K562 (cell line): Measurements from ENCODE around the gene EAPP. TPM values are rescaled to one million over a fixed set of nuclear protein-coding genes. Genes with fewer than 3 reads are reported as not detected.

Experiments
- ZNF165 ChIP-seq: fragments of 250-450 bp; sonication (Bioruptor Pico); IDR thresholded peaks from 2 replicates; pipeline ENCODE4 v1.4.0; 2020; ENCODE audit warnings: borderline replicate concordance
- polyA plus RNA-seq, 8 experiments: library from polyadenylated mRNA; depleted of rRNA in 4 of 8; stranded (reverse) in 5 of 8; unstranded in 3 of 8; fragments of >200 nt; fragmentation: Nextera tagmentation in 2 of 8; fragmentation: Illumina TruSeq in 1 of 8; extraction: Ambion mirVana in 2 of 8; extraction: Trizol in 1 of 8; gene quantifications; 2 replicates each; pipeline versions ENCODE4 v1.2.1 to v1.2.3, GENCODE V29; 2011 to 2014; ENCODE audit warnings: inconsistent platforms in 1 of 8, missing spikeins in 1 of 8
- total RNA-seq, 7 experiments: library from RNA; depleted of rRNA in 6 of 7; stranded (reverse); fragments of >200 nt in 6 of 7; fragmentation: Illumina TruSeq in 2 of 7; extraction: Trizol in 2 of 7; gene quantifications; 2 replicates each; pipeline versions ENCODE4 v1.2.1 to v1.2.3, GENCODE V29; 2011 to 2021; ENCODE audit warnings: low replicate concordance in 1 of 7
- TF ChIP-seq, protein P1 (sequence below): fragments of 250-450 bp; sonication (Bioruptor Pico); IDR thresholded peaks from 2 replicates; pipeline ENCODE4 v1.8.0; 2022; ENCODE audit warnings: moderate library complexity, mild to moderate bottlenecking, inconsistent platforms
- TF ChIP-seq, protein P2 (sequence below): fragments of 250-450 bp; sonication (Bioruptor Pico); IDR thresholded peaks from 2 replicates; pipeline ENCODE4 v1.5.0; 2020; ENCODE audit warnings: mild to moderate bottlenecking
- TF ChIP-seq, protein P3 (sequence below): sonication (generic); formaldehyde crosslinking; IDR thresholded peaks from 2 replicates; pipeline ENCODE4 v1.8.1; 2023; ENCODE audit warnings: mild to moderate bottlenecking, missing genetic modification reagents
- TF ChIP-seq, protein P4 (sequence below): fragments of 250-450 bp; sonication (Bioruptor Pico); IDR thresholded peaks from 2 replicates; pipeline ENCODE4 v1.9.0; 2021; ENCODE audit warnings: mild to moderate bottlenecking
- TF ChIP-seq, protein P5 (sequence below): fragments of 250-450 bp; sonication (Bioruptor Pico); IDR thresholded peaks from 2 replicates; pipeline ENCODE4 v1.5.0; 2020; ENCODE audit warnings: mild to moderate bottlenecking, borderline replicate concordance

The EAPP gene
- total and polyA plus RNA-seq, 9 of the 15 experiments (the other 6 are each of a cell fraction or from before 2014, with no cell fraction given), result 19.0 to 67.6 (median 30.3) TPM

DNA sequence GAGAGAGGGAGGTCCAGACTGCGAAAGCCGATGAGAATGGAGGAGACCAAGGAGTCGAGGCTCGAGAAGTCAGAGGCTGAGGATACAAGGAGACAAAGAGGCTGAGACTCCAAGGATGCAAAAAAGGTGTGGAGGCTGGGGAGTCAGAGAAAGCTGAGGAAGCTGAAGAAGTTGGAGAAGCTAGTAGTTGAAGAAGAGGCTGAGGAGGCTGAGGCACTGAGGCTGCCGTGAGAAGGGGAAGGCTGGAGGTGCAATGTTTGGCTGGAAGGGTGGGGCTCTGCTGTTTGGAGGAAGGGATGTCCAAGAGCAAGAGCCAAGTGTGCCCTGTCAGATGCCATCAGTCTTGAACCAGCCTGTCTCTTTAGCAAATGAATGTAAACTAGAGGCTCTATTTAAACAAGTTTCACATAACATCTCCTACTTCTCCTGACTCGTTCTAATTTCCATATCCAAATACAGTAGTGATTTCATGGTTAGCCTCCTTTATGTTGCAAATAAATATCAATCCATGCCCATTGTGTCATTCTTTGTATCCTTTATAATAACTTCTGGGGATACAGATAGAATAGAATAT is 66.7 kb downstream of the EAPP start (continued):
- TF ChIP-seq, protein P1, sequence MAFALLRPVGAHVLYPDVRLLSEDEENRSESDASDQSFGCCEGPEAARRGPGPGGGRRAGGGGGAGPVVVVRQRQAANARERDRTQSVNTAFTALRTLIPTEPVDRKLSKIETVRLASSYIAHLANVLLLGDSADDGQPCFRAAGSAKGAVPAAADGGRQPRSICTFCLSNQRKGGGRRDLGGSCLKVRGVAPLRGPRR (CRISPR knock-in tag), result no peak
- TF ChIP-seq, protein P2, sequence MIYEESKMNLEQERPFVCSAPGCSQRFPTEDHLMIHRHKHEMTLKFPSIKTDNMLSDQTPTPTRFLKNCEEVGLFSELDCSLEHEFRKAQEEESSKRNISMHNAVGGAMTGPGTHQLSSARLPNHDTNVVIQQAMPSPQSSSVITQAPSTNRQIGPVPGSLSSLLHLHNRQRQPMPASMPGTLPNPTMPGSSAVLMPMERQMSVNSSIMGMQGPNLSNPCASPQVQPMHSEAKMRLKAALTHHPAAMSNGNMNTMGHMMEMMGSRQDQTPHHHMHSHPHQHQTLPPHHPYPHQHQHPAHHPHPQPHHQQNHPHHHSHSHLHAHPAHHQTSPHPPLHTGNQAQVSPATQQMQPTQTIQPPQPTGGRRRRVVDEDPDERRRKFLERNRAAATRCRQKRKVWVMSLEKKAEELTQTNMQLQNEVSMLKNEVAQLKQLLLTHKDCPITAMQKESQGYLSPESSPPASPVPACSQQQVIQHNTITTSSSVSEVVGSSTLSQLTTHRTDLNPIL (CRISPR knock-in tag), result no peak
- TF ChIP-seq, protein P3, sequence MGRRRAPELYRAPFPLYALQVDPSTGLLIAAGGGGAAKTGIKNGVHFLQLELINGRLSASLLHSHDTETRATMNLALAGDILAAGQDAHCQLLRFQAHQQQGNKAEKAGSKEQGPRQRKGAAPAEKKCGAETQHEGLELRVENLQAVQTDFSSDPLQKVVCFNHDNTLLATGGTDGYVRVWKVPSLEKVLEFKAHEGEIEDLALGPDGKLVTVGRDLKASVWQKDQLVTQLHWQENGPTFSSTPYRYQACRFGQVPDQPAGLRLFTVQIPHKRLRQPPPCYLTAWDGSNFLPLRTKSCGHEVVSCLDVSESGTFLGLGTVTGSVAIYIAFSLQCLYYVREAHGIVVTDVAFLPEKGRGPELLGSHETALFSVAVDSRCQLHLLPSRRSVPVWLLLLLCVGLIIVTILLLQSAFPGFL (CRISPR knock-in tag), result no peak
- TF ChIP-seq, protein P4, sequence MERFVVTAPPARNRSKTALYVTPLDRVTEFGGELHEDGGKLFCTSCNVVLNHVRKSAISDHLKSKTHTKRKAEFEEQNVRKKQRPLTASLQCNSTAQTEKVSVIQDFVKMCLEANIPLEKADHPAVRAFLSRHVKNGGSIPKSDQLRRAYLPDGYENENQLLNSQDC (CRISPR knock-in tag), result no peak
- no peak for TF ChIP-seq ZNF165 (CRISPR knock-in tag)
- TF ChIP-seq, protein P5, sequence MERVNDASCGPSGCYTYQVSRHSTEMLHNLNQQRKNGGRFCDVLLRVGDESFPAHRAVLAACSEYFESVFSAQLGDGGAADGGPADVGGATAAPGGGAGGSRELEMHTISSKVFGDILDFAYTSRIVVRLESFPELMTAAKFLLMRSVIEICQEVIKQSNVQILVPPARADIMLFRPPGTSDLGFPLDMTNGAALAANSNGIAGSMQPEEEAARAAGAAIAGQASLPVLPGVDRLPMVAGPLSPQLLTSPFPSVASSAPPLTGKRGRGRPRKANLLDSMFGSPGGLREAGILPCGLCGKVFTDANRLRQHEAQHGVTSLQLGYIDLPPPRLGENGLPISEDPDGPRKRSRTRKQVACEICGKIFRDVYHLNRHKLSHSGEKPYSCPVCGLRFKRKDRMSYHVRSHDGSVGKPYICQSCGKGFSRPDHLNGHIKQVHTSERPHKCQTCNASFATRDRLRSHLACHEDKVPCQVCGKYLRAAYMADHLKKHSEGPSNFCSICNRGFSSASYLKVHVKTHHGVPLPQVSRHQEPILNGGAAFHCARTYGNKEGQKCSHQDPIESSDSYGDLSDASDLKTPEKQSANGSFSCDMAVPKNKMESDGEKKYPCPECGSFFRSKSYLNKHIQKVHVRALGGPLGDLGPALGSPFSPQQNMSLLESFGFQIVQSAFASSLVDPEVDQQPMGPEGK (CRISPR knock-in tag), result no peak
